Vagina (tissue), 2 donors: Measurements from ENCODE around the gene RHOT2. TPM values are rescaled to one million over a fixed set of nuclear protein-coding genes. Genes with fewer than 3 reads are reported as not detected.

Experiments
- DNase-seq, 2 donors: peaks; one replicate each; pipeline ENCODE4 v3.0.0-alpha.2; 2017; ENCODE audit errors: extremely low spot score in 2 of 2
- H3K27ac ChIP-seq: fragments of 200-600 bp; sonication (generic); one replicate; pipeline ENCODE4 v1.5.1; 2019
- H3K27me3 ChIP-seq: fragments of 200-600 bp; sonication (generic); one replicate; pipeline ENCODE4 v1.5.1; 2019
- H3K36me3 ChIP-seq, 2 donors: fragments of 200-600 bp; sonication (generic); one replicate each; pipeline ENCODE4 v1.5.1; 2017 to 2019
- H3K4me1 ChIP-seq: fragments of 200-600 bp; sonication (generic); one replicate; pipeline ENCODE4 v1.5.1; 2019
- H3K4me3 ChIP-seq, 2 donors: fragments of 200-600 bp; sonication (generic); 1 replicate in 1 of 2; 2 replicates in 1 of 2; pipeline ENCODE4 v1.5.1; 2016 to 2019
- H3K9me3 ChIP-seq: fragments of 200-600 bp; sonication (generic); one replicate; pipeline ENCODE4 v1.5.1; 2019
- POLR2A ChIP-seq, 2 donors: fragments of 450-650 bp; IDR thresholded peaks; one replicate each; pipeline ENCODE4 v1.6.1; 2017; ENCODE audit warnings: antibody characterized with exemption in 2 of 2, mild to moderate bottlenecking in 2 of 2, moderate library complexity in 2 of 2
- POLR2AphosphoS5 ChIP-seq, 2 donors: sonication (generic); formaldehyde crosslinking; IDR thresholded peaks; one replicate each; pipeline ENCODE4 v1.9.0; 2017; ENCODE audit warnings: antibody characterized with exemption in 2 of 2, mild to moderate bottlenecking in 2 of 2, low read depth in 1 of 2; ENCODE audit not compliant: insufficient read depth in 1 of 2
- intact Hi-C: fragments of 100-400 bp; cut with DNase I; formaldehyde crosslinking; loops from one replicate; pipeline ENCODE4 v1.15.1; 2023
- total RNA-seq: library from RNA; depleted of rRNA; stranded (reverse); fragments of >200 nt; gene quantifications from one replicate; pipeline ENCODE4 v1.2.3, GENCODE V29; 2016
- TF ChIP-seq, protein P1 (sequence below), 3 experiments: fragments of 450-650 bp in 2 of 3; fragments of 200-600 bp in 1 of 3; sonication (generic) in 1 of 3; IDR thresholded peaks; one replicate each; pipeline ENCODE4 v1.5.1; 2017 to 2019; ENCODE audit warnings: antibody characterized with exemption in 3 of 3, mild to moderate bottlenecking in 2 of 3, moderate library complexity in 2 of 3

RHOT2 gene
- total RNA-seq, 1 donor from 2014 or later, result 91.1 TPM

DNA sequence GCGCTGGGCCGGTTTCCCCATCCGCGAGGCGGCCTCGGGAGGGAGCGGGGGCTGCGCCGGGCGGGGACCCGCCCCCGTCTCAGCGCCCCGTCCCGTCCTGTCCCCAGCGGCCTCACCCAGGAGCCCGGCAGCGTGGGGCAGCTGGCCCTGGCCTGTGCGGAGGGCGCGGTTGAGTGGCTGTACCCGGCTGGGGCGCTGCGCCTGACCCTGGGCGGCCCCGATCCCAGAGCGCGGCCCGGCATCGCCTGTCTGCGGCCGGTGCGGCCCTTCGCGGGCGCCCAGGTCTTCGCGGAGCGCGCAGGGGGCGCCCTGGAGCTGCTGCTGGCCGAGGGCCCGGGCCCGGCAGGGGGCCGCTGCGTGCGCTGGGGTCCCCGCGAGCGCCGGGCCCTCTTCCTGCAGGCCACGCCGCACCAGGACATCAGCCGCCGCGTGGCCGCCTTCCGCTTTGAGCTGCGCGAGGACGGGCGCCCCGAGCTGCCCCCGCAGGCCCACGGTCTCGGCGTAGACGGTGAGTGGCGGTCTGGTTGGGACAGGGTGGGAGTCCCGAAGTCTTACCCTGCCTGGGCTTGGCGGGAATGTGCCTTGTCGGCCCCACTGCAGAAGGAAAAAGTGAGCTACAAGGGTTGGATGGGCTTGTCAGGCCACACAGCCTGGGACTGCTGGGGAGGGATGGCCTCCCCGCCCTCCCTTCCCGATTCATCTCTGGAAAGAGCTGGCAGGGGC is 47.7 kb downstream of the RHOT2 start:
- Histone ChIP-seq H3K27me3 (no peaks in the 10 kb centered on the region), H3K4me3 (peak overlapping the region; percentile 58 to 65), H3K4me1 (peaks cover 26% of the 10 kb centered on the region), H3K36me3 (no peaks in the 10 kb centered on the region), H3K9me3 (no peaks in the 10 kb centered on the region), H3K27ac (no peak overlapping the region)
- TF ChIP-seq POLR2AphosphoS5 (IDR thresholded peaks at IDR 0.05; ENCODE audit: insufficient read depth in 1 of 2, low read depth in 1 of 2) (no peak), POLR2A (IDR thresholded peaks at IDR 0.05) (no peak)
- TF ChIP-seq, protein P1, sequence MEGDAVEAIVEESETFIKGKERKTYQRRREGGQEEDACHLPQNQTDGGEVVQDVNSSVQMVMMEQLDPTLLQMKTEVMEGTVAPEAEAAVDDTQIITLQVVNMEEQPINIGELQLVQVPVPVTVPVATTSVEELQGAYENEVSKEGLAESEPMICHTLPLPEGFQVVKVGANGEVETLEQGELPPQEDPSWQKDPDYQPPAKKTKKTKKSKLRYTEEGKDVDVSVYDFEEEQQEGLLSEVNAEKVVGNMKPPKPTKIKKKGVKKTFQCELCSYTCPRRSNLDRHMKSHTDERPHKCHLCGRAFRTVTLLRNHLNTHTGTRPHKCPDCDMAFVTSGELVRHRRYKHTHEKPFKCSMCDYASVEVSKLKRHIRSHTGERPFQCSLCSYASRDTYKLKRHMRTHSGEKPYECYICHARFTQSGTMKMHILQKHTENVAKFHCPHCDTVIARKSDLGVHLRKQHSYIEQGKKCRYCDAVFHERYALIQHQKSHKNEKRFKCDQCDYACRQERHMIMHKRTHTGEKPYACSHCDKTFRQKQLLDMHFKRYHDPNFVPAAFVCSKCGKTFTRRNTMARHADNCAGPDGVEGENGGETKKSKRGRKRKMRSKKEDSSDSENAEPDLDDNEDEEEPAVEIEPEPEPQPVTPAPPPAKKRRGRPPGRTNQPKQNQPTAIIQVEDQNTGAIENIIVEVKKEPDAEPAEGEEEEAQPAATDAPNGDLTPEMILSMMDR (IDR thresholded peaks at IDR 0.05), result no peak
- no peak for DNase-seq
- intact Hi-C loops, result loop anchor here (10.0 kb wide), 1 partner anchor 339 kb away; no protein-coding TSS in a partner anchor

DNA sequence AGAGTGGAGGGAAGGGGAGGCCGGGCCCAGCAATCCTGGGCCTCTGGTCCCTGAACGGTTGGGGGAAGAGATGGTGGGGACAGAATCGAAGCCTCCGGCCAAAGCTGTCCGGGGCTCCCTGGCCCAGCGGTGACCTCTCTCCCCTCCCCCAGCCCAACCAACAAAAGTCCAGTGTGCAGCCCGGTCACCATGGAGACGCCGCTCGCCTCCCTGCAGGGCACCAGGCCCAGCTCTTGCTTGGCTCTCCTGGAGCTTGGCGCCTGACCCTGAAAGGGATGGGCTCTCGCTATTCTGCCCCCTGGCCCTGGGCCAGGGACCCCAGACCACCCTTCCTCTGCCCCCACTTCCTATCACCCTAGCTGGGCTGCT is 48.3 kb downstream of the RHOT2 start:
- no peak for DNase-seq
- Histone ChIP-seq H3K4me3 (peak overlapping the region; percentile 58 to 65), H3K36me3 (no peaks in the 10 kb centered on the region), H3K27me3 (no peaks in the 10 kb centered on the region), H3K9me3 (no peaks in the 10 kb centered on the region), H3K4me1 (peaks cover 27% of the 10 kb centered on the region), H3K27ac (no peak overlapping the region)
- TF ChIP-seq POLR2AphosphoS5 (IDR thresholded peaks at IDR 0.05; ENCODE audit: insufficient read depth in 1 of 2, low read depth in 1 of 2), result no peak
- TF ChIP-seq, protein P1 (IDR thresholded peaks at IDR 0.05), result no peak
- TF ChIP-seq POLR2A (IDR thresholded peaks at IDR 0.05), result no peak
- intact Hi-C loops, result loop anchor here (10.0 kb wide), 1 partner anchor 339 kb away; no protein-coding TSS in a partner anchor

DNA sequence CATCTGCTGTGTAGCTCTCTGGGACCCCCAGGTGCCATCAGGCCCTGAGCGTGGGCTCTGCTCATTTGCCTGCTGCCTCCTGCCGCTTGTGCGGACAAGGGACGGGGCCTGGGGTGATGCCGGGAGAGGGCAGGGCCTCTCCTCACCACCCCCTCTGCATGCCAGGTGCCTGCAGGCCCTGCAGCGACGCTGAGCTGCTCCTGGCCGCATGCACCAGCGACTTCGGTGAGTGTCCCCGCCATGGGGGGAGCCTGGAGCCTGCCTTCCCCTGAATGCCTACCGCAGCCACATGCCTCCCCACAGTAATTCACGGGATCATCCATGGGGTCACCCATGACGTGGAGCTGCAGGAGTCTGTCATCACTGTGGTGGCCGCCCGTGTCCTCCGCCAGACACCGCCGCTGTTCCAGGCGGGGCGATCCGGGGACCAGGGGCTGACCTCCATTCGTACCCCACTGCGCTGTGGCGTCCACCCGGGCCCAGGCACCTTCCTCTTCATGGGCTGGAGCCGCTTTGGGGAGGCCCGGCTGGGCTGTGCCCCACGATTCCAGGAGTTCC is 48.9 kb downstream of the RHOT2 start:
- TF ChIP-seq, protein P1 (IDR thresholded peaks at IDR 0.05), result no peak
- TF ChIP-seq POLR2AphosphoS5 (IDR thresholded peaks at IDR 0.05; ENCODE audit: insufficient read depth in 1 of 2, low read depth in 1 of 2) (no peak), POLR2A (IDR thresholded peaks at IDR 0.05) (no peak)
- H3K4me1 ChIP-seq, result peaks cover 32% of the 10 kb centered on the region
- no peak for DNase-seq
- H3K4me3 ChIP-seq, result no peak overlapping the region
- no peaks in the 10 kb centered on the region for H3K36me3 ChIP-seq
- H3K27me3 ChIP-seq, result no peaks in the 10 kb centered on the region
- no peak overlapping the region for H3K27ac ChIP-seq
- intact Hi-C loops, result loop anchor here (10.0 kb wide), 1 partner anchor 338 kb away; no protein-coding TSS in a partner anchor
- no peaks in the 10 kb centered on the region for H3K9me3 ChIP-seq

DNA sequence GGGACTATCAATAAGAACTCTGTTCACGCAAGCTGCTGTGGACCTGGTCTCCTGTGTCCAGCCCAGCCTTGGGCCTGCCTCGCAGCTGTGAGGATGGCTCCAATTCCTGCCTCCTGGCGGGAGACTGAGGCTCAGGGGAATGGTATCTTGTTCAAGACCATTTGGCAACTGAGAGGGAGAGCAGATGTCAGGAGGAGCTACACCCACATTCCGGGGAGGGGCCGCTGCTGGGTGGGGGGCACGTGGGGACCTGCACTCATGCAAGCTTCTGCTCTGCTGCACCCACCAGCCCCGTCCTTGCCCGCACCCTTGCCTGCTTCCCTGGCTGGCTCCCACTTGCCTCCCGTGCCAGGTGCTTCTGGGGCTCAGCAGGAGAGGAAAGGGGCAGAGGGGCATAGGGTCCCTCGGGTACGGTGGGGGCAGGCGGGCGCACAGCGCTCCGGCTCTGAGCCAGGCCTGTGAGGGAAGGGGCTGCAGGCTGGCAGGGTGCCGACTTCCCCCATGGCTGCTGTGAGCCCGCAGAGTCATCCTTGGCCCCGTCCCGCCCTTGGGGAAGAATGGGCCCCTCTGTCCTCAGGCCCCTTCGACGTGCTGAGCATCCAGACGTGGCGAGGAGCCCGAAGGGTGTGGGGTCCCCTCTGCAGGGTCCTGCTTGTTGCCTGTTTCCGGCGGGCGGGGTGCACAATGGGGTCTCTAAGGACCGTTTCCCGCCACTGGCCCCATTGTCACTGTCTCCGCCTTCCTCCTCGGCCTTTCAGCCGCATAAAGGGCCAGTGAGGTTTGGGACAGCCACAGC is 49.7 kb downstream of the RHOT2 start:
- no peak for TF ChIP-seq POLR2AphosphoS5 (IDR thresholded peaks at IDR 0.05; ENCODE audit: insufficient read depth in 1 of 2, low read depth in 1 of 2)
- TF ChIP-seq POLR2A (IDR thresholded peaks at IDR 0.05), result no peak
- TF ChIP-seq, protein P1 (IDR thresholded peaks at IDR 0.05), result no peak
- intact Hi-C loops, result loop anchor here (10.0 kb wide), 1 partner anchor 337 kb away; no protein-coding TSS in a partner anchor
- no peak overlapping the region for H3K4me3 ChIP-seq

More for the DNA sequence above, 49.7 kb downstream of the RHOT2 start:
- H3K4me1 ChIP-seq, result peaks cover 40% of the 10 kb centered on the region
- no peaks in the 10 kb centered on the region for H3K36me3 ChIP-seq
- H3K27ac ChIP-seq, result no peak overlapping the region
- no peak for DNase-seq
- H3K9me3 ChIP-seq, result no peaks in the 10 kb centered on the region
- H3K27me3 ChIP-seq, result no peaks in the 10 kb centered on the region
